HCT116 (cell line): ENCODE data around the gene MOCS2. TPM values are rescaled to one million over a fixed set of nuclear protein-coding genes. Genes with fewer than 3 reads are reported as not detected.

Experiments
- ATAC-seq: fragments of 200-7000 bp; cut with Tn5 transposase; 2 replicates; pipeline ENCODE4 v1.9.1; 2020; ENCODE audit warnings: mild to moderate bottlenecking, moderate library complexity
- BruUV-seq: library from RNA; stranded (reverse); fragments of 400-500 nt; replicated peaks from 2 replicates; lab custom pipeline; 2021; lab: Mats Ljungman, UMichigan
- CTCF ChIA-PET: fragments of 300-600 bp; sonication (Branson Sonifier 250); formaldehyde crosslinking; loops from one replicate; lab custom pipeline; 2021; ENCODE audit warnings: antibody characterized with exemption; lab: Charles Lee
- POLR2A ChIA-PET: fragments of 300-600, 350-600 bp; sonication (Branson Sonifier 250); formaldehyde crosslinking; loops from one replicate; lab custom pipeline; 2021; ENCODE audit warnings: antibody characterized with exemption; lab: Charles Lee
- RAD21 ChIA-PET, 2 experiments: fragments of 300-600 bp; sonication (Branson Sonifier 250); formaldehyde crosslinking; loops; one replicate each; lab custom pipeline; 2023; ENCODE audit warnings: low total read pairs in 2 of 2; ENCODE audit not compliant: uncharacterized antibody in 2 of 2, unreplicated experiment in 2 of 2, low non-redundant PET in 1 of 2; lab: Charles Lee
- DNase-seq: peaks from one replicate; pipeline ENCODE4 v3.0.0-alpha.2; 2010; ENCODE audit warnings: low read depth, low spot score
- H2AFZ ChIP-seq: fragments of 200-600 bp; shearing (Covaris generic), sonication (generic); 2 replicates; pipeline ENCODE4 v1.6.1; 2017; ENCODE audit warnings: low read depth, mixed run types, mixed read lengths, antibody characterized with exemption, low read length; ENCODE audit not compliant: poor library complexity, severe bottlenecking
- H3K27ac ChIP-seq: 2 replicates; pipeline ENCODE4 v1.5.1; 2012; ENCODE audit warnings: low read depth, low read length
- H3K27me3 ChIP-seq: fragments of 200-600 bp; sonication (generic); 2 replicates; pipeline ENCODE4 v1.6.1; 2016; ENCODE audit warnings: mixed run types, low read length, mixed read lengths; ENCODE audit not compliant: insufficient read depth
- H3K36me3 ChIP-seq, 2 experiments: fragments of 200-500 bp in 1 of 2; fragments of 200-600 bp in 1 of 2; sonication (Bioruptor generic) in 1 of 2; sonication (generic) in 1 of 2; 2 replicates each; pipeline versions ENCODE4 v1.5.1 to v1.6.1; 2014 to 2016; ENCODE audit warnings: low read length in 2 of 2, inconsistent platforms in 1 of 2, mixed read lengths in 1 of 2, mixed run types in 1 of 2; ENCODE audit not compliant: insufficient read depth in 2 of 2, control insufficient read depth in 1 of 2
- H3K4me1 ChIP-seq, 2 experiments: fragments of 200-600 bp in 1 of 2; sonication (generic) in 1 of 2; 2 replicates each; pipeline versions ENCODE4 v1.5.1 to v1.6.1; 2012 to 2017; ENCODE audit warnings: low read length in 2 of 2, inconsistent platforms in 1 of 2, mild to moderate bottlenecking in 1 of 2, mixed read lengths in 1 of 2, mixed run types in 1 of 2, moderate library complexity in 1 of 2; ENCODE audit not compliant: insufficient read depth in 2 of 2, control insufficient read depth in 1 of 2
- H3K4me2 ChIP-seq: fragments of 200-600 bp; sonication (generic); 2 replicates; pipeline ENCODE4 v1.6.1; 2017; ENCODE audit warnings: mixed run types, low read length, mixed read lengths
- H3K4me3 ChIP-seq, 2 experiments: fragments of 200-600 bp in 1 of 2; sonication (generic) in 1 of 2; replicated peaks in 1 of 2; 2 replicates each; pipeline ENCODE4 v1.5.1; 2011 to 2016; ENCODE audit warnings: low read length in 2 of 2, control low read depth in 1 of 2, low read depth in 1 of 2, mild to moderate bottlenecking in 1 of 2, mixed read lengths in 1 of 2, mixed run types in 1 of 2
- H3K79me2 ChIP-seq: fragments of 200-600 bp; sonication (generic); 2 replicates; pipeline ENCODE4 v1.6.1; 2017; ENCODE audit warnings: mild to moderate bottlenecking, mixed run types, low read length, moderate library complexity, mixed read lengths; ENCODE audit not compliant: insufficient read depth
- H3K9ac ChIP-seq: fragments of 200-600 bp; sonication (generic); 2 replicates; pipeline ENCODE4 v1.6.1; 2016; ENCODE audit warnings: low read length, mixed read lengths
- H3K9me2 ChIP-seq: fragments of 200-600 bp; sonication (generic), shearing (Covaris generic); 2 replicates; pipeline ENCODE4 v1.6.1; 2017; ENCODE audit warnings: mixed run types, mild to moderate bottlenecking, moderate library complexity; ENCODE audit not compliant: insufficient read depth
- H3K9me3 ChIP-seq, 2 experiments: fragments of 200-500 bp in 1 of 2; fragments of 200-600 bp in 1 of 2; sonication (Bioruptor generic) in 1 of 2; sonication (generic) in 1 of 2; 2 replicates each; pipeline ENCODE4 v1.6.1; 2014 to 2017; ENCODE audit warnings: low read length in 2 of 2, mixed read lengths in 2 of 2, inconsistent platforms in 1 of 2, low read depth in 1 of 2, mild to moderate bottlenecking in 1 of 2, mixed run types in 1 of 2, moderate library complexity in 1 of 2; ENCODE audit not compliant: control insufficient read depth in 1 of 2, insufficient read depth in 1 of 2
- H4K20me1 ChIP-seq: fragments of 200-600 bp; sonication (generic), shearing (Covaris generic); 2 replicates; pipeline ENCODE4 v1.6.1; 2017; ENCODE audit warnings: mixed run types, mild to moderate bottlenecking, moderate library complexity; ENCODE audit not compliant: insufficient read depth
- ATF3 ChIP-seq: IDR thresholded peaks from 2 replicates; pipeline ENCODE4 v1.6.1; 2012
- CBX3 ChIP-seq: IDR thresholded peaks from 2 replicates; pipeline ENCODE4 v1.6.1; 2012; ENCODE audit warnings: low read depth
- CEBPB ChIP-seq: IDR thresholded peaks from 2 replicates; pipeline ENCODE4 v1.6.1; 2012; ENCODE audit warnings: low read depth
- CTCF ChIP-seq, 3 experiments: fragments of 200-600 bp in 1 of 3; sonication (generic) in 1 of 3; IDR thresholded peaks in 2 of 3; conservative IDR thresholded peaks in 1 of 3; 2 replicates each; pipeline ENCODE4 v1.5.1; 2012 to 2017; ENCODE audit warnings: low read depth in 2 of 3, low read length in 2 of 3, antibody characterized with exemption in 1 of 3, borderline replicate concordance in 1 of 3, control low read depth in 1 of 3, mild to moderate bottlenecking in 1 of 3, mixed read lengths in 1 of 3, mixed run types in 1 of 3, moderate library complexity in 1 of 3; ENCODE audit not compliant: insufficient read depth in 1 of 3
- EGR1 ChIP-seq: IDR thresholded peaks from 2 replicates; pipeline ENCODE4 v1.6.1; 2012; ENCODE audit warnings: low read depth
- ELF1 ChIP-seq: IDR thresholded peaks from 2 replicates; pipeline ENCODE4 v1.6.1; 2012; ENCODE audit warnings: low read depth, borderline replicate concordance
- EZH2 ChIP-seq: fragments of 200-600 bp; sonication (generic); IDR thresholded peaks from 2 replicates; pipeline ENCODE4 v1.6.1; 2017; ENCODE audit warnings: antibody characterized with exemption, mixed run types
- EZH2phosphoT487 ChIP-seq: fragments of 200-600 bp; IDR thresholded peaks from 2 replicates; pipeline ENCODE4 v1.6.1; 2018; ENCODE audit warnings: antibody characterized with exemption, borderline replicate concordance
- FOSL1 ChIP-seq: IDR thresholded peaks from 2 replicates; pipeline ENCODE4 v1.6.1; 2012; ENCODE audit warnings: low read depth
- JUND ChIP-seq: IDR thresholded peaks from 2 replicates; pipeline ENCODE4 v1.6.1; 2012
- MAX ChIP-seq: IDR thresholded peaks from 2 replicates; pipeline ENCODE4 v1.6.1; 2012
- POLR2A ChIP-seq: IDR thresholded peaks from 2 replicates; pipeline ENCODE4 v1.7.0; 2011; ENCODE audit warnings: borderline replicate concordance; ENCODE audit not compliant: insufficient read depth, insufficient read length; ENCODE audit errors: extremely low read depth
- POLR2AphosphoS5 ChIP-seq: IDR thresholded peaks from 2 replicates; pipeline ENCODE4 v1.6.1; 2011; ENCODE audit warnings: mild to moderate bottlenecking, low read depth, low read length, moderate library complexity
- RAD21 ChIP-seq: IDR thresholded peaks from 2 replicates; pipeline ENCODE4 v1.6.1; 2012; ENCODE audit warnings: low read depth, mild to moderate bottlenecking
- SIN3A ChIP-seq: IDR thresholded peaks from 2 replicates; pipeline ENCODE4 v1.6.1; 2012; ENCODE audit warnings: low read depth
- SP1 ChIP-seq: IDR thresholded peaks from 2 replicates; pipeline ENCODE4 v1.6.1; 2012; ENCODE audit warnings: low read depth
- TCF7L2 ChIP-seq: IDR thresholded peaks from 2 replicates; pipeline ENCODE4 v1.7.0; 2011; ENCODE audit warnings: borderline replicate concordance, inconsistent platforms; ENCODE audit not compliant: insufficient read depth, insufficient read length; ENCODE audit errors: extremely low read depth
- YY1 ChIP-seq: IDR thresholded peaks from 2 replicates; pipeline ENCODE4 v1.6.1; 2011; ENCODE audit warnings: low read length, low read depth, moderate library complexity, mild to moderate bottlenecking; ENCODE audit not compliant: insufficient replicate concordance; ENCODE audit errors: extremely low read depth
- ZFX ChIP-seq: fragments of 450-650 bp; IDR thresholded peaks from 2 replicates; pipeline ENCODE4 v1.6.1; 2017
- ZNF274 ChIP-seq: fragments of 200-500 bp; sonication (Bioruptor generic); IDR thresholded peaks from 2 replicates; pipeline ENCODE4 v1.6.1; 2014; ENCODE audit warnings: mild to moderate bottlenecking, low read depth, low read length, inconsistent platforms
- intact Hi-C: fragments of 100-400 bp; cut with micrococcal nuclease; formaldehyde crosslinking; loops from 2 replicates; pipeline ENCODE4 v1.10.0; 2022
- total RNA-seq: library from RNA; stranded (reverse); gene quantifications from one replicate; pipeline ENCODE4 v1.2.1, GENCODE V29; 2021; ENCODE audit not compliant: unreplicated experiment

Gene MOCS2
- total RNA-seq, 1 experiment from 2014 or later, result 34.0 TPM

GRCh38 chr5:53071298-53071697, 38.3 kb downstream of the MOCS2 start:
- CTCF ChIA-PET, result interaction anchor here (0.9 kb wide), 1 partner anchor 123 kb away, joined by 3 read pairs; no protein-coding TSS in a partner anchor
- no peak for ATAC-seq
- Histone ChIP-seq H3K4me3 (no peak overlapping the region), H3K27me3 (no peaks in the 10 kb centered on the region), H3K9me3 (no peaks in the 10 kb centered on the region), H3K27ac (no peak overlapping the region), H3K9me2 (no peaks in the 10 kb centered on the region), H3K9ac (no peak overlapping the region), H2AFZ (no peak overlapping the region), H3K79me2 (no peaks in the 10 kb centered on the region), H3K4me2 (no peak overlapping the region), H3K4me1 (no peaks in the 10 kb centered on the region), H4K20me1 (no peaks in the 10 kb centered on the region), H3K36me3 (peaks cover 30 to 73% of the 10 kb centered on the region in 2 experiments; a peak in 3 of 4 replicates)
- DNase-seq, result no peak
- no TSS peak for BruUV-seq
- no peak for TF ChIP-seq CBX3
- TF ChIP-seq ELF1, result no peak
- no peak for TF ChIP-seq POLR2AphosphoS5
- intact Hi-C loops, result no loop called here
- POLR2A ChIA-PET, result no interaction called here
- RAD21 ChIA-PET, result no interaction called here

GRCh38 chr5:53069626-53070025, 39.9 kb downstream of the MOCS2 start:
- RAD21 ChIA-PET, result no interaction called here
- no peaks in the 10 kb centered on the region for H4K20me1 ChIP-seq
- H3K79me2 ChIP-seq, result no peaks in the 10 kb centered on the region
- H3K4me3 ChIP-seq, result no peak overlapping the region
- DNase-seq, result no peak
- ATAC-seq, result no peak
- no peaks in the 10 kb centered on the region for H3K9me2 ChIP-seq
- H3K9ac ChIP-seq, result no peak overlapping the region
- H3K9me3 ChIP-seq, result no peaks in the 10 kb centered on the region
- peaks cover 18 to 65% of the 10 kb centered on the region in 2 experiments; a peak in 3 of 4 replicates for H3K36me3 ChIP-seq
- no peak overlapping the region for H3K27ac ChIP-seq
- CTCF ChIA-PET, result no interaction called here
- no peaks in the 10 kb centered on the region for H3K4me1 ChIP-seq
- H3K27me3 ChIP-seq, result no peaks in the 10 kb centered on the region
- no peak overlapping the region for H3K4me2 ChIP-seq
- POLR2A ChIA-PET, result no interaction called here
- no TSS peak for BruUV-seq
- H2AFZ ChIP-seq, result no peak overlapping the region
- intact Hi-C loops, result no loop called here
- TF ChIP-seq ZFX, result no peak
- no peak for TF ChIP-seq RAD21
- no peak for TF ChIP-seq FOSL1
- TF ChIP-seq CTCF (IDR thresholded peaks at IDR 0.05 in 2 of 3, conservative IDR thresholded peaks at IDR 0.05 in 1 of 3; ENCODE audit: borderline replicate concordance in 1 of 3, insufficient read depth in 1 of 3, low read depth in 2 of 3, low read length in 2 of 3), result no peak
- no peak for TF ChIP-seq YY1
- TF ChIP-seq SP1, result no peak
- TF ChIP-seq ZNF274, result no peak
- no peak for TF ChIP-seq SIN3A
- no peak for TF ChIP-seq POLR2A
- no peak for TF ChIP-seq EGR1
- TF ChIP-seq CBX3, result no peak
- no peak for TF ChIP-seq JUND
- no peak for TF ChIP-seq MAX
- no peak for TF ChIP-seq CEBPB
- no peak for TF ChIP-seq ELF1
- TF ChIP-seq ATF3, result no peak
- TF ChIP-seq TCF7L2, result no peak
- TF ChIP-seq EZH2phosphoT487, result no peak
- no peak for TF ChIP-seq EZH2
